NCI-H510A (cell line): ENCODE measurements around the gene F11R.
"Not testable (repeated sequence)": the region's sequence is repeated elsewhere in the genome, so short reads cannot be mapped to it uniquely, and the experiment has no call there.

Experiments used
- DNase-seq: peaks from one replicate; lab custom pipeline; 2025; lab: John Stamatoyannopoulos, UW

Gene F11R

GRCh38 chr1:161013131-161013487 is 7.8 kb downstream of the F11R start:
- DNase-seq = no peak

GRCh38 chr1:161012420-161012819 is 8.5 kb downstream of the F11R start:
- DNase-seq = no peak

GRCh38 chr1:161009602-161010211 is 11.2 kb downstream of the F11R start:
- DNase-seq = no peak

GRCh38 chr1:161008869-161009510 is 12.0 kb downstream of the F11R start:
- no peak for DNase-seq

- no peak for DNase-seq
Observed at GRCh38 chr1:161007369-161007768, 13.6 kb downstream of the F11R start.

- no peak for DNase-seq
Observed at GRCh38 chr1:161006563-161006962, 14.4 kb downstream of the F11R start.

- no peak for DNase-seq
Observed at GRCh38 chr1:161001525-161001924, 19.4 kb downstream of the F11R start.

GRCh38 chr1:161000736-161001480 is 20.0 kb downstream of the F11R start:
- no peak for DNase-seq

- no peak for DNase-seq
Observed at GRCh38 chr1:160999376-160999775, 21.6 kb downstream of the F11R start.

- no peak for DNase-seq
Observed at GRCh38 chr1:160997323-160998038, 23.5 kb downstream of the F11R start.

- DNase-seq = no peak
Observed at GRCh38 chr1:160996178-160996577, 24.8 kb downstream of the F11R start.

GRCh38 chr1:160993544-160994193 is 27.3 kb downstream of the F11R start:
- no peak for DNase-seq

GRCh38 chr1:160992036-160992435 is 28.9 kb downstream of the F11R start:
- DNase-seq = not testable (repeated sequence)

- DNase-seq = no peak
Observed at GRCh38 chr1:160987359-160988050, 33.4 kb downstream of the F11R start.

- DNase-seq = no peak
Observed at GRCh38 chr1:160985723-160986122, 35.2 kb downstream of the F11R start.

- DNase-seq = no peak
Observed at GRCh38 chr1:160981584-160982411, 39.2 kb downstream of the F11R start.

- DNase-seq = no peak
Observed at GRCh38 chr1:160979286-160979685, 41.7 kb downstream of the F11R start.

GRCh38 chr1:160978510-160978927 is 42.4 kb downstream of the F11R start:
- no peak for DNase-seq

- DNase-seq = no peak
Observed at GRCh38 chr1:160975026-160975425, 45.9 kb downstream of the F11R start.

- no peak for DNase-seq
Observed at GRCh38 chr1:160973491-160973890, 47.5 kb downstream of the F11R start.

GRCh38 chr1:160972939-160973338 is 48.0 kb downstream of the F11R start:
- no peak for DNase-seq
